Skeletal muscle cell (primary cell): ENCODE results near the gene ARID3A.
"Not testable (repeated sequence)": the region's sequence is repeated elsewhere in the genome, so short reads cannot be mapped to it uniquely, and the experiment has no call there.

ENCODE experiments used
- DNase-seq: peaks from one replicate; pipeline ENCODE4 v3.0.0-alpha.2; 2010; ENCODE audit warnings: low read depth
- H3K4me3 ChIP-seq: 2 replicates; pipeline ENCODE4 v1.5.1; 2011; ENCODE audit warnings: low read depth, mild to moderate bottlenecking, control low read depth, low read length, moderate library complexity

Gene ARID3A

GRCh38 chr19:890831-891230 lies 35.0 kb upstream of the ARID3A start:
- H3K4me3 ChIP-seq = no peak overlapping the region
- DNase-seq = no peak

DNA sequence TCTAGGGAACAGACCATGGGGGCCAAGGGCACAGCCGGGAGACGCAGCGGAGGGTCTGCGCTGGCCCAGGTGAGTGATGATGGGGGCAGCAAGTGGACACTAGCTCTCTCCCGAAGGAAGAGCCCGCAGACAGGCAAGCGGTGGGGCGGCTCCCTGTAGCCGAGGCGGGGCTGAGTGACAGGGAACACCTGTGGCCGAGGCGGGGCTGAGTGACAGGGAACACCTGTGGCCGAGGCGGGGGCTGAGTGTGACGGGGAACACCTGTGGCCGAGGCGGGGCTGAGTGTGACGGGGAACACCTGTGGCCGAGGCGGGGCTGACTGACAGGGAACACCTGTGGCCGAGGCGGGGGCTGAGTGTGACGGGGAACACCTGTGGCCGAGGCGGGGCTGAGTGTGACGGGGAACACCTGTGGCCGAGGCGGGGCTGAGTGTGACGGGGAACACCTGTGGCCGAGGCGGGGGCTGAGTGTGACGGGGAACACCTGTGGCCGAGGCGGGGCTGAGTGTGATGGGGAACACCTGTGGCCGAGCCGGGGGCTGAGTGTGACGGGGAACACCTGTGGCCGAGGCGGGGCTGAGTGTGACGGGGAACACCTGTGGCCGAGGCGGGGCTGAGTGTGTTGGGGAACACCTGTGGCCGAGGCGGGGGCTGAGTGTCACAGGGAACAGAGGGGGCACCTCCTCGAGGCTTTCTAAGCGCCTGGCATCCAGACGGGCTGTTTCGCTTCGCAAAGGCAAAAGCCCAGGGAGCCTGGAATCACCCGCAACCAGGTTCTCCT lies 34.2 kb upstream of the ARID3A start:
- peak overlapping the region; percentile 78 for H3K4me3 ChIP-seq
- DNase-seq = not testable (repeated sequence)

DNA sequence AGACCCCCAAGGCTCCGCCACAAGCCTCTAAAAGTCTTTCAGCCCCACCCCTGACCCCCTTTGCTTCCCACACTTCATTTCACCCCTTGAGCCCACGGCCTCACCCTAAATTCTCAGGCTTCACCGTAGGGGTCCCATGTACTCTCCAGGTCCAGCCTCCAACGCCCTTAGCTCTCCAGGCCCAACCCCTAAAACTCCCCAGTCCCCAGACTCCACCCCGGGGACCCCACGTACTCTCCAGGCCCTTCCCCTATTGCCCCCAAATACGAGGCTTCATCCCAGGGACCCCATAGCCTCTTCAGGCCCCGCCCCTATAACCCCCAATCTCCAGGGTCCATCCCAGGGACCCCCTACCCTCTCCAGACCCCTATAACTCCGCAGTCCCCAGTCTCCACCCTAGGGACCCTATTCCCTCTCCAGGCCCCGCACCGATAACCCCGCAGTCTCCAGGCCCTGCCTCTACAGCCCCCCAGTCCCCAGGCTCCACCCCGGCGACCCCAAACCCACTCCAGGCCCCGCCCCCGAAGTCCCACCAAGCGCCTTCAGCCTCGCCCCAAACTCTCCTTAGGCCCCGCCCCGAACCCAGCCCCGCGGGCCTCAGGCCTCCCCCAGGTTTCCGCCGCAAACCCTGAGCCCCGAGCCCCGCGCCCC lies 33.5 kb upstream of the ARID3A start:
- peak overlapping the region; percentile 78 for H3K4me3 ChIP-seq
- DNase-seq = no peak

GRCh38 chr19:892894-893689 lies 32.7 kb upstream of the ARID3A start, which contains the start of the genes MED16 and RNU6-9:
MED16 (minus strand) TSS chr19:893187; CDS start chr19:891131, 2,056 bp downstream.
RNU6-9 (plus strand) TSS chr19:893484.
- peak; percentile 68 for DNase-seq
- peak within 1 kb of the TSS; percentile 78 for H3K4me3 ChIP-seq

- DNase-seq = no peak
- no peak overlapping the region for H3K4me3 ChIP-seq
Measured at GRCh38 chr19:896434-896833, 29.4 kb upstream of the ARID3A start.

GRCh38 chr19:896999-897398 lies 28.8 kb upstream of the ARID3A start:
- DNase-seq = no peak
- no peak overlapping the region for H3K4me3 ChIP-seq

DNA sequence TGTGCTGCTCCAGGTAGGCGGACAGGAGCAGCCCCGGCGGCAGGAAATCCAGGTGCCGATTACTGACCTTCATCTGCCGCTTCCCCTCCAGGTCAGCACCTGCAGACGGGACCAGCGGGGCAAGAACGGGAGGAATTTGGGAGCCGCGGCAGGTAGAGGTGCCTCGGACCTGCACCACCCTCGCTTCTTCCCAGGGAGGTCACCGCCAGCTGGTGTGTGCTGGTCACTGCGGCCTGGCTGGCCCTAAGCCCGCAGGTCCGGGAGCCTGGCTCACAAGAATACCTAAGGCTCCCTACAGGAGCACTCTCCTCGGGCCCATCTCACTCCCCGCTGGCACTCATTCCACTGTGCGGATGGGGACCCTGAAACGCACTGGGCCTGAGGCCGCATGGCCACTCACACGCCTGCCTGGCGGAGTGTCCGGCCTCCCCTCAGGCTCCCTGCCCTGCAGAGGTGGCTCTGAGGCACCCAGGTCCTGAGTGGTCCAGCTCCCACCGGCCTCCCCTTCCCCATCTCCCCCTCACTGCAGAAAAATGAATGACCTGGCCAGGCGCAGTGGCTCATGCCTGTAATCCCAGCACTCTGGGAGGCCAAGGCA lies 28.3 kb upstream of the ARID3A start:
- DNase-seq = no peak
- no peak overlapping the region for H3K4me3 ChIP-seq

DNA sequence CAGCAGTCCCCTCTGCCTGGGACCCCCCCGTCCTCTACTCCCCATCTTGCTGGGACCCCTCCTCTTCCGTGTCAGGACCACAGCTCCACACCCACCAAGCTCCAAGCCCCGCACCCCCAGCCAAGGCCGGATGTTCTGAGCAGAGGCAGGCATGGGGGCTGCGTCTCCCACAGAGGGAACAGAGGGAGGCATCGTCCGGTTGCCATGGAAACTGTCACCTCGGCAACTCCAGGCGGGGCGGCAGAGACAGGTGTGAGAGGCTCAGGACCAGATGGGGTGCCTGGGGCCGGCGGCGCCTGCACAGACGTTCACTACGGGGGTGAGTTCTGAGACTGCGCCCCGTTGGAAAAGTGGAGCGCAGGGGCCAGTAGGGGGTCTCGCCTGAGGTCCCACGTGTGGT lies 27.2 kb upstream of the ARID3A start:
- no peak for DNase-seq

GRCh38 chr19:899336-900042 lies 26.3 kb upstream of the ARID3A start:
- DNase-seq = no peak
- H3K4me3 ChIP-seq = no peak overlapping the region

More for the DNA sequence above, 27.2 kb upstream of the ARID3A start:
- H3K4me3 ChIP-seq = no peak overlapping the region

DNA sequence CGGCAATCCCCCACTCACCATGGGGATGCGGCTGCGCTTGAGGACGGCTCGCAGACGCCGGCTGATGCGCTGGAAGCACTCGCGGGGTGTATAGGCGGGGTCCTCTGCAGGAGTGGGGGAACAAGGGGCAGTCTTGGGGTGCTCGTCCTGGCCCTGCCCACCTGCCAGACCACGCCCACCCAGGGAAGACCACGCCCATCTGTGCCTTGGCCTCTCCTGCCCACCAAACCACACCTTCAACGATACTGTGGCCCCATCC lies 25.9 kb upstream of the ARID3A start:
- H3K4me3 ChIP-seq = no peak overlapping the region
- no peak for DNase-seq

DNA sequence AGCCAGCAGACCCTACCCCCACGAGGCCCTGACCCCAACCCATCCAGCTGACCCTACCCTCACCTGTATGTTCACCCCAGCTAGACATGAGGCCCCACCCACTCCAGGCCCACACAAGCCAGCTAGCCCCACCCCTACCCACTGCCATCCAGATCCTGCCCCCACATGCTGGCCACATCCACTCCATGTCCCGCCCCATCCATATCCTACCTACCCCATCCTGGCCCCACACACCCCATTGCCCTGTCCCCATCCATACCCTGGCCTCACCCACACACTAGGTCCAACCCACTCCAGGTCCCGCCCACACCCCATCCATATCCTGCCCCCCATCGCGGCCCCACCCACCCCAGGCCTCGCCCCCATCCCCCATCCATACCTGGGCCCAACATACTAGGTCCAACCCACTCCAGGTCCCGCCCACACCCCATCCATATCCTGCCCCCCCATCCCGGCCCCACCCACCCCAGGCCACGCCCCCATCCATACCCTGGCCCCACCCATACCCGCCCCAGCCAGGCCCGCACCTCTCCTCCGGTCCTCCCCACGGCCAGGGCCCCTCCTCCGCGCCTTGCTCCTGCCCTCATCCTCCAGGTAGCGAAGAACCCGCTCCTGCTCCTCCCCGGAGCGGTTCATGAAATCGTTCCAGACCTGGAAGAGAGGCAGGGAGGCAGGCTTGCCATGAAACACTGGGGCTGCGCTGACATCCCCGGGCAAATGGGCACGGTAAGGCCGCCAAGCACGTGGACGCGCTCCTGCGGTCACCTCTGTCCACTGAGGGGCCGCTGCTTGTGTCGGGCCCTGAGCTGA lies 25.3 kb upstream of the ARID3A start:
- DNase-seq = no peak
- no peak overlapping the region for H3K4me3 ChIP-seq

GRCh38 chr19:901216-902092 lies 24.4 kb upstream of the ARID3A start:
- no peak overlapping the region for H3K4me3 ChIP-seq
- no peak for DNase-seq

- no peak overlapping the region for H3K4me3 ChIP-seq
- no peak for DNase-seq
Measured at GRCh38 chr19:902093-902370, 23.8 kb upstream of the ARID3A start.

DNA sequence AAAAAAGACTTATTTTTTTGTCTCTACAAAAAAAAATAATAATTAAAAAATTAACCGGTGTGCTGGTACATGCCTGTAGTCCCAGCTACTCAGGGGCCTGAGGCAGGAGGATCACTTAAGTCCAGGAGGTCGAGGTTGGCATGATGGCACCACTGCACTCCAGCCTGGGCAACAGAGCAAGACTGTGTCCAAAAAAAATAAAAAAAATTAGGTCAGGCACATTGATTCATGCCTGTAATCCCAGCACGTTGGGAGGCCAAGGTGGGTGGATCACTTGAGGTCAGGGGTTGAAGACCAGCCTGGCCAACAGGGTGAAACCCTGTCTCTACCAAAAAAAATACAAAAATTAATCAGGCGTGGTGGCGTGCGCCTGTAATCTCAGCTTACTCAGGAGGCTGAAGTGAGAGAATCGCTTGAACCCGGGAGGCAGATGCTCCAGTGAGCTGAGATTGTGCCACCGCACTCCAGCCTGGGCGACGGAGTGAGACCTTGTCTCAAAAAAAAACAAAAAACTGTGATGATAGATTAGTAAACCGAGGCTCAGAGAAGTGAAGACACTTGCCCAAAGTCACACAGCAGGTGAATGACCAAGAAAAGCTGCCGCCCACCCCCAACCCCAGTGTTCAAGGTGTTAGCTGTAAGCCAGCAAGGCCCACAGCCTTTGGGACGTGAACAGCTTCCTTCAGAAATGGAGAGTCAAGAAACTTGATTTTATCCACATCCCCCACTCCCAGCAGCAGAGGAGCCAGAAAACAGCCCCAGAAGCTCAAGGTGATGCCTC lies 23.2 kb upstream of the ARID3A start:
- no peak overlapping the region for H3K4me3 ChIP-seq
- no peak for DNase-seq

- DNase-seq = no peak
- no peak overlapping the region for H3K4me3 ChIP-seq
Measured at GRCh38 chr19:903266-903797, 22.5 kb upstream of the ARID3A start.

- DNase-seq = no peak
- no peak overlapping the region for H3K4me3 ChIP-seq
Measured at GRCh38 chr19:904545-904944, 21.3 kb upstream of the ARID3A start.

GRCh38 chr19:906480-906879 lies 19.4 kb upstream of the ARID3A start:
- H3K4me3 ChIP-seq = no peak overlapping the region
- DNase-seq = no peak
